ENCODE data around the gene MED25. TPM values are rescaled to one million over a fixed set of nuclear protein-coding genes. Genes with fewer than 3 reads are reported as not detected.

MED25 gene
- total and polyA plus RNA-seq, 2 experiments from 2014 or later: 45.6 to 58.6 TPM

DNA sequence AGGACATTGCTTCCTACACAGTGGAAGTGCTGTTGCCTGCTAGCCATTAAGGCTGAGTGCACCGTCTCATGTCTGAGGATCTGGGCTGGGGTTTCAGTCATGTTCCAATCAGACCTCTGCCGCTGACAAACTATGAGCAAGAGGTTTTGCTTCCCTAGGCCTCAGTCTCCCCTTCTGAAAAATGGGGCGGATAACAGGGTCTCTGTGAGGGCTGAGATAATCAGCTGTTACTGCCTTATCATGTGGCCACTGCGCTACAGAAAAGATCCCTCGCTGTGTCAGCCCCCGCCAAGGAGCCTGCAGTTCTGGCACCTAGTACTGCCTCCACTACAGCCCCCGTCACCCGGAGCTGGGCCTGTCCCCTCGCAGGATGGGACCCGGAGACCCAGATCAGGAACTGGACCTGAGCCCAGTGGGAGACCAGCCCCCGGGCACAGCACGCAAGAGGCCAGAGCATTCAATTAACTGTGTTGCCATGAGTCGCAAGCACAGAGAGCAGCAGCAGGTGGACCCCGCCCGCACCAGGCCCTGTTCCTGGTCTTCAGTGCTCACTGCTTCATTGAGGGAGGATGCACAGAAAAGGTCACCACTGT, 52.3 kb downstream of the MED25 start (continued):
- TF ChIP-seq, protein P1, sequence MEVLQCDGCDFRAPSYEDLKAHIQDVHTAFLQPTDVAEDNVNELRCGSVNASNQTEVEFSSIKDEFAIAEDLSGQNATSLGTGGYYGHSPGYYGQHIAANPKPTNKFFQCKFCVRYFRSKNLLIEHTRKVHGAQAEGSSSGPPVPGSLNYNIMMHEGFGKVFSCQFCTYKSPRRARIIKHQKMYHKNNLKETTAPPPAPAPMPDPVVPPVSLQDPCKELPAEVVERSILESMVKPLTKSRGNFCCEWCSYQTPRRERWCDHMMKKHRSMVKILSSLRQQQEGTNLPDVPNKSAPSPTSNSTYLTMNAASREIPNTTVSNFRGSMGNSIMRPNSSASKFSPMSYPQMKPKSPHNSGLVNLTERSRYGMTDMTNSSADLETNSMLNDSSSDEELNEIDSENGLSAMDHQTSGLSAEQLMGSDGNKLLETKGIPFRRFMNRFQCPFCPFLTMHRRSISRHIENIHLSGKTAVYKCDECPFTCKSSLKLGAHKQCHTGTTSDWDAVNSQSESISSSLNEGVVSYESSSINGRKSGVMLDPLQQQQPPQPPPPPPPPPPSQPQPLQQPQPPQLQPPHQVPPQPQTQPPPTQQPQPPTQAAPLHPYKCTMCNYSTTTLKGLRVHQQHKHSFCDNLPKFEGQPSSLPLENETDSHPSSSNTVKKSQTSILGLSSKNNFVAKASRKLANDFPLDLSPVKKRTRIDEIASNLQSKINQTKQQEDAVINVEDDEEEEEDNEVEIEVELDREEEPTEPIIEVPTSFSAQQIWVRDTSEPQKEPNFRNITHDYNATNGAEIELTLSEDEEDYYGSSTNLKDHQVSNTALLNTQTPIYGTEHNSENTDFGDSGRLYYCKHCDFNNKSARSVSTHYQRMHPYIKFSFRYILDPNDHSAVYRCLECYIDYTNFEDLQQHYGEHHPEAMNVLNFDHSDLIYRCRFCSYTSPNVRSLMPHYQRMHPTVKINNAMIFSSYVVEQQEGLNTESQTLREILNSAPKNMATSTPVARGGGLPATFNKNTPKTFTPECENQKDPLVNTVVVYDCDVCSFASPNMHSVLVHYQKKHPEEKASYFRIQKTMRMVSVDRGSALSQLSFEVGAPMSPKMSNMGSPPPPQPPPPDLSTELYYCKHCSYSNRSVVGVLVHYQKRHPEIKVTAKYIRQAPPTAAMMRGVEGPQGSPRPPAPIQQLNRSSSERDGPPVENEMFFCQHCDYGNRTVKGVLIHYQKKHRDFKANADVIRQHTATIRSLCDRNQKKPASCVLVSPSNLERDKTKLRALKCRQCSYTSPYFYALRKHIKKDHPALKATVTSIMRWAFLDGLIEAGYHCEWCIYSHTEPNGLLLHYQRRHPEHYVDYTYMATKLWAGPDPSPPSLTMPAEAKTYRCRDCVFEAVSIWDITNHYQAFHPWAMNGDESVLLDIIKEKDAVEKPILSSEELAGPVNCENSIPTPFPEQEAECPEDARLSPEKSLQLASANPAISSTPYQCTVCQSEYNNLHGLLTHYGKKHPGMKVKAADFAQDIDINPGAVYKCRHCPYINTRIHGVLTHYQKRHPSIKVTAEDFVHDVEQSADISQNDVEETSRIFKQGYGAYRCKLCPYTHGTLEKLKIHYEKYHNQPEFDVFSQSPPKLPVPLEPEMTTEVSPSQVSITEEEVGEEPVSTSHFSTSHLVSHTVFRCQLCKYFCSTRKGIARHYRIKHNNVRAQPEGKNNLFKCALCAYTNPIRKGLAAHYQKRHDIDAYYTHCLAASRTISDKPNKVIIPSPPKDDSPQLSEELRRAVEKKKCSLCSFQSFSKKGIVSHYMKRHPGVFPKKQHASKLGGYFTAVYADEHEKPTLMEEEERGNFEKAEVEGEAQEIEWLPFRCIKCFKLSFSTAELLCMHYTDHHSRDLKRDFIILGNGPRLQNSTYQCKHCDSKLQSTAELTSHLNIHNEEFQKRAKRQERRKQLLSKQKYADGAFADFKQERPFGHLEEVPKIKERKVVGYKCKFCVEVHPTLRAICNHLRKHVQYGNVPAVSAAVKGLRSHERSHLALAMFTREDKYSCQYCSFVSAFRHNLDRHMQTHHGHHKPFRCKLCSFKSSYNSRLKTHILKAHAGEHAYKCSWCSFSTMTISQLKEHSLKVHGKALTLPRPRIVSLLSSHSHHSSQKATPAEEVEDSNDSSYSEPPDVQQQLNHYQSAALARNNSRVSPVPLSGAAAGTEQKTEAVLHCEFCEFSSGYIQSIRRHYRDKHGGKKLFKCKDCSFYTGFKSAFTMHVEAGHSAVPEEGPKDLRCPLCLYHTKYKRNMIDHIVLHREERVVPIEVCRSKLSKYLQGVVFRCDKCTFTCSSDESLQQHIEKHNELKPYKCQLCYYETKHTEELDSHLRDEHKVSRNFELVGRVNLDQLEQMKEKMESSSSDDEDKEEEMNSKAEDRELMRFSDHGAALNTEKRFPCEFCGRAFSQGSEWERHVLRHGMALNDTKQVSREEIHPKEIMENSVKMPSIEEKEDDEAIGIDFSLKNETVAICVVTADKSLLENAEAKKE (CRISPR knock-in tag; IDR thresholded peaks at IDR 0.05): no peak
- TF ChIP-seq ZNF331 (CRISPR knock-in tag; IDR thresholded peaks at IDR 0.05; ENCODE audit: low read depth) (no peak), JUNB (IDR thresholded peaks at IDR 0.05; ENCODE audit: unreplicated experiment) (no peak), EZH2phosphoT487 (IDR thresholded peaks at IDR 0.05; ENCODE audit: unreplicated experiment) (no peak), NANOG (IDR thresholded peaks at IDR 0.05; ENCODE audit: borderline replicate concordance) (no peak), POLR2AphosphoS5 (IDR thresholded peaks at IDR 0.05; ENCODE audit: low read depth) (no peak)

DNA sequence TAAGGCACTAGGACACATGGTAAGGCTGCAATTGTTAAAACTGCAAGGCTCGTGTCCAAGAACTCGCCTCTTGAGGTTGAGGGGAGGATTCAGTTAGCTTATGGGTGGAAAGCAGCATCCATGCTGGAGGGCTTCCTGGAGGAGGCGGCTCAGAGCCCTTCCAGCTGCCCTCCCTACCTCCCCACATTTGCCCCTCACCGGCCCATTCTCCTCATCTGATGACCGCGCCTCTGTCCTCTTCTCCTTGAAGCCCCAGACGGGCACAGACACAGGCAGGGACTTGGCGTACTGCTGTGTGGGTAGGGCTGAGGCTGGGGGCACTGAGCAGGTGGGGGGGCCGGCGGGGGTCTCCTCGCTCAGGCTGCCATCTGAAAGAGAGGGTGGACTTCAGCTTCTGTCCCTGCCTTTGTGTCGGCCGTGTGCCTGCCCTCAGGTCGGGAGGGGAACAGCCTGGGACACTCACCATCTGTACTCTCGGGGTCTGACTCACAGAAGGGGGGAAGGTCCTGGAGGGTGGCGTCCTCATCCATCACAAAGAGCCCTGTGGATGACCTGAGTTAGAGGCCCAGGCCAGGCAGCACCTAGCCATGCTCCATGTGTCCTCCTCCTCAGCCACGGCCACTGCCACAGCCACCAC, 53.4 kb downstream of the MED25 start:
- H3K27ac Mint-ChIP-seq: no peak overlapping the region

More for the DNA sequence above, 53.4 kb downstream of the MED25 start:
- Histone ChIP-seq H3K27me3 (ENCODE audit: insufficient read depth) (no peaks in the 10 kb centered on the region), H3K9me2 (ENCODE audit: insufficient read depth) (no peaks in the 10 kb centered on the region), H3K4me2 (no peak overlapping the region), H2AFZ (no peak overlapping the region), H3K79me2 (replicated peaks; ENCODE audit: insufficient read depth) (peaks cover 21% of the 10 kb centered on the region), H3K36me3 (ENCODE audit: insufficient read depth) (no peaks in the 10 kb centered on the region), H3F3A (replicated peaks; ENCODE audit: low read depth) (peaks cover 18% of the 10 kb centered on the region), H3K27ac (ENCODE audit: low read depth) (no peak overlapping the region), H3K4me1 (ENCODE audit: insufficient read depth) (peaks cover 13% of the 10 kb centered on the region; the same call in 1 of the 2 replicates), H4K20me1 (replicated peaks; ENCODE audit: insufficient read depth) (no peaks in the 10 kb centered on the region; the same call in 1 of the 2 replicates), H3K4me3 (no peak overlapping the region)
- Mint-ChIP-seq H3K27me3 (ENCODE audit: insufficient read depth, low read depth, poor library complexity) (peaks cover 28% of the 10 kb centered on the region), H3K4me1 (peaks cover 24% of the 10 kb centered on the region), H3K9me3 (peaks cover 7% of the 10 kb centered on the region), H3K4me3 (no peak overlapping the region; the same call in 2 of the 3 replicates), H3K36me3 (ENCODE audit: low read depth) (peaks cover 18% of the 10 kb centered on the region)
- no peak for ATAC-seq
- DNase-seq (ENCODE audit: low spot score): no peak
- TF ChIP-seq POLR2AphosphoS5 (IDR thresholded peaks at IDR 0.05; ENCODE audit: low read depth): no peak
- TF ChIP-seq, protein P2, sequence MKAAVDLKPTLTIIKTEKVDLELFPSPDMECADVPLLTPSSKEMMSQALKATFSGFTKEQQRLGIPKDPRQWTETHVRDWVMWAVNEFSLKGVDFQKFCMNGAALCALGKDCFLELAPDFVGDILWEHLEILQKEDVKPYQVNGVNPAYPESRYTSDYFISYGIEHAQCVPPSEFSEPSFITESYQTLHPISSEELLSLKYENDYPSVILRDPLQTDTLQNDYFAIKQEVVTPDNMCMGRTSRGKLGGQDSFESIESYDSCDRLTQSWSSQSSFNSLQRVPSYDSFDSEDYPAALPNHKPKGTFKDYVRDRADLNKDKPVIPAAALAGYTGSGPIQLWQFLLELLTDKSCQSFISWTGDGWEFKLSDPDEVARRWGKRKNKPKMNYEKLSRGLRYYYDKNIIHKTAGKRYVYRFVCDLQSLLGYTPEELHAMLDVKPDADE (IDR thresholded peaks at IDR 0.05): no peak
- TF ChIP-seq ZNF114 (CRISPR knock-in tag; IDR thresholded peaks at IDR 0.05): no peak
- no peak for TF ChIP-seq EZH2 (IDR thresholded peaks at IDR 0.05; ENCODE audit: low read depth, unreplicated experiment)
- no peak for TF ChIP-seq CREB1 (CRISPR knock-in tag; IDR thresholded peaks at IDR 0.05; ENCODE audit: low read depth)
- no peak for TF ChIP-seq STAT1 (IDR thresholded peaks at IDR 0.05; ENCODE audit: unreplicated experiment)
- TF ChIP-seq JUNB (IDR thresholded peaks at IDR 0.05; ENCODE audit: unreplicated experiment): no peak

Measured in GM23338 (cell line).